PC-9 (cell line): ENCODE data around the gene NT5DC1.

Experiments
- EZH2 ChIP-seq: fragments of 200-600 bp; sonication (generic); IDR thresholded peaks from 2 replicates; pipeline ENCODE4 v1.8.0; 2017; ENCODE audit warnings: antibody characterized with exemption, low read depth
- TF ChIP-seq, protein P1 (sequence below): fragments of 200-600 bp; sonication (generic); conservative IDR thresholded peaks from 2 replicates; pipeline ENCODE4 v1.6.1; 2017; ENCODE audit warnings: mixed run types, antibody characterized with exemption, mild to moderate bottlenecking, moderate library complexity

DNA sequence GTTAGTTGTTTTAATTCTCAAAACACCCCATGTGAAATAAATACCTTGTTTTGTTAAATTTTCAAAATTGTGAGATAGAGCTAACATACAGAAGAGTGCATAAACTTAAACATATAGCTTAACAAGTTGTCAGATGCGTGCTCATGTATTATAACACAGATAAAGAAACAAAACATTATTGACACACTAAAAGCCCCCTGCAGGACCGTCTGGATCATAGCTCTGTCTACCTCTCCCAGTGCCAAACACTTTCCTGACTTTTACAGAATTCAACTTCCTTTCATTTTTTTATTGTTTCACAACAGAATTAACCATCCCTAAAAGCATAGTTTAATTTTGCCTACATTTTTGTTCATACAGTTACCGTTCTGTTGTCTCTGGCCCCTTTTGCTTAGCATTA lies 22.1 kb upstream of the NT5DC1 start:
- TF ChIP-seq, protein P1, sequence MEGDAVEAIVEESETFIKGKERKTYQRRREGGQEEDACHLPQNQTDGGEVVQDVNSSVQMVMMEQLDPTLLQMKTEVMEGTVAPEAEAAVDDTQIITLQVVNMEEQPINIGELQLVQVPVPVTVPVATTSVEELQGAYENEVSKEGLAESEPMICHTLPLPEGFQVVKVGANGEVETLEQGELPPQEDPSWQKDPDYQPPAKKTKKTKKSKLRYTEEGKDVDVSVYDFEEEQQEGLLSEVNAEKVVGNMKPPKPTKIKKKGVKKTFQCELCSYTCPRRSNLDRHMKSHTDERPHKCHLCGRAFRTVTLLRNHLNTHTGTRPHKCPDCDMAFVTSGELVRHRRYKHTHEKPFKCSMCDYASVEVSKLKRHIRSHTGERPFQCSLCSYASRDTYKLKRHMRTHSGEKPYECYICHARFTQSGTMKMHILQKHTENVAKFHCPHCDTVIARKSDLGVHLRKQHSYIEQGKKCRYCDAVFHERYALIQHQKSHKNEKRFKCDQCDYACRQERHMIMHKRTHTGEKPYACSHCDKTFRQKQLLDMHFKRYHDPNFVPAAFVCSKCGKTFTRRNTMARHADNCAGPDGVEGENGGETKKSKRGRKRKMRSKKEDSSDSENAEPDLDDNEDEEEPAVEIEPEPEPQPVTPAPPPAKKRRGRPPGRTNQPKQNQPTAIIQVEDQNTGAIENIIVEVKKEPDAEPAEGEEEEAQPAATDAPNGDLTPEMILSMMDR, result no peak
- no peak for TF ChIP-seq EZH2
